Measurements from ENCODE around the gene PNRC2.
"Not testable (repeated sequence)": the region's sequence is repeated elsewhere in the genome, so short reads cannot be mapped to it uniquely, and the experiment has no call there.

GRCh38 chr1:23958040-23958809 is 1.4 kb upstream of the PNRC2 start:
- TF ChIP-seq, protein P1, sequence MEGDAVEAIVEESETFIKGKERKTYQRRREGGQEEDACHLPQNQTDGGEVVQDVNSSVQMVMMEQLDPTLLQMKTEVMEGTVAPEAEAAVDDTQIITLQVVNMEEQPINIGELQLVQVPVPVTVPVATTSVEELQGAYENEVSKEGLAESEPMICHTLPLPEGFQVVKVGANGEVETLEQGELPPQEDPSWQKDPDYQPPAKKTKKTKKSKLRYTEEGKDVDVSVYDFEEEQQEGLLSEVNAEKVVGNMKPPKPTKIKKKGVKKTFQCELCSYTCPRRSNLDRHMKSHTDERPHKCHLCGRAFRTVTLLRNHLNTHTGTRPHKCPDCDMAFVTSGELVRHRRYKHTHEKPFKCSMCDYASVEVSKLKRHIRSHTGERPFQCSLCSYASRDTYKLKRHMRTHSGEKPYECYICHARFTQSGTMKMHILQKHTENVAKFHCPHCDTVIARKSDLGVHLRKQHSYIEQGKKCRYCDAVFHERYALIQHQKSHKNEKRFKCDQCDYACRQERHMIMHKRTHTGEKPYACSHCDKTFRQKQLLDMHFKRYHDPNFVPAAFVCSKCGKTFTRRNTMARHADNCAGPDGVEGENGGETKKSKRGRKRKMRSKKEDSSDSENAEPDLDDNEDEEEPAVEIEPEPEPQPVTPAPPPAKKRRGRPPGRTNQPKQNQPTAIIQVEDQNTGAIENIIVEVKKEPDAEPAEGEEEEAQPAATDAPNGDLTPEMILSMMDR (IDR thresholded peaks at IDR 0.05), result not testable (repeated sequence)
- TF ChIP-seq POLR2A (IDR thresholded peaks at IDR 0.05), result not testable (repeated sequence)
